Fibroblast of villous mesenchyme (primary cell): ENCODE results near the gene PDZD2. TPM values are rescaled to one million over a fixed set of nuclear protein-coding genes. Genes with fewer than 3 reads are reported as not detected.

Experiments
- DNase-seq: peaks from one replicate; pipeline ENCODE4 v3.0.0-alpha.2; 2010; ENCODE audit warnings: low read depth
- H3K4me3 ChIP-seq: 2 replicates; pipeline ENCODE4 v1.5.1; 2011; ENCODE audit warnings: low read depth, mild to moderate bottlenecking, low read length
- CTCF ChIP-seq: IDR thresholded peaks from 2 replicates; pipeline ENCODE4 v1.5.1; 2012; ENCODE audit warnings: low read depth, mild to moderate bottlenecking, low read length; ENCODE audit not compliant: insufficient read depth
- total RNA-seq: library from RNA; depleted of rRNA; stranded (reverse); fragments of >200 nt; gene quantifications from 2 replicates; pipeline ENCODE4 v1.2.3, GENCODE V29; 2012

Gene PDZD2
- total RNA-seq, 1 donor: 2.6 TPM

GRCh38 chr5:31936683-31937082, 297.8 kb downstream of the PDZD2 start:
- no peak overlapping the region for H3K4me3 ChIP-seq
- no peak for DNase-seq
- TF ChIP-seq CTCF: no peak

GRCh38 chr5:31937226-31937625, 298.3 kb downstream of the PDZD2 start:
- no peak for DNase-seq
- no peak for TF ChIP-seq CTCF
- no peak overlapping the region for H3K4me3 ChIP-seq

DNA sequence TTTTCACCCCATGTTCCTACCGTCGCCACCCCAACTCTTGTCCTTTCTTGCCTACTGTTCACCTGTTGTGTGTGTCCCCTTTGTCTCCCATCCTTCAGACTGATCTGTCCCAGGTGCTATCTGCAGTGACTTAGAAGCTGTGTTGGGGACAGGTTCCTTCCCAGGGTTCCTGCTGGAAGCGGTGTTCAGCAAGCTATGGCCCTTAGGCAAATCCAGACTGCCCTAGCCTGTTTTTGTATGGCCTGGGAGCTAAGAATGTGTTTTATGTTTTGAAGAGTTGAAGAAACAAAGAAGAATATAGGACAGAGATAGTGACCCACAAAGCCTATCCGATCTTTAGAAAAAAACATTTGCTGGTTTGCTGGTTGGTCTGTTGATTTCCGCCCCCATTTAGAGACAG, 298.8 kb downstream of the PDZD2 start:
- TF ChIP-seq CTCF: no peak
- DNase-seq: no peak
- no peak overlapping the region for H3K4me3 ChIP-seq

GRCh38 chr5:31939151-31939550, 300.2 kb downstream of the PDZD2 start:
- no peak for TF ChIP-seq CTCF
- DNase-seq: peak; percentile 45
- no peak overlapping the region for H3K4me3 ChIP-seq

GRCh38 chr5:31941151-31941755, 302.3 kb downstream of the PDZD2 start:
- no peak overlapping the region for H3K4me3 ChIP-seq
- TF ChIP-seq CTCF: no peak
- no peak for DNase-seq

GRCh38 chr5:31942546-31942945, 303.6 kb downstream of the PDZD2 start:
- peak; percentile 27 for DNase-seq
- H3K4me3 ChIP-seq: no peak overlapping the region
- no peak for TF ChIP-seq CTCF
